Motor neuron (in vitro differentiated cells): Measurements from ENCODE around the gene TRPV3. TPM values are rescaled to one million over a fixed set of nuclear protein-coding genes. Genes with fewer than 3 reads are reported as not detected.

ENCODE experiments used
- ATAC-seq, 8 experiments: fragments of 200-7000 bp; cut with Tn5 transposase; replicated peaks in 6 of 8; 2 replicates each; pipeline ENCODE4 v1.8.0; 2021; ENCODE audit warnings: mild to moderate bottlenecking in 8 of 8, moderate library complexity in 8 of 8
- H3K27ac ChIP-seq, 2 donors: fragments of 250-450 bp; sonication (Bioruptor Pico); 2 replicates each; pipeline ENCODE4 v1.9.0; 2021; ENCODE audit warnings: antibody characterized with exemption in 2 of 2, mild to moderate bottlenecking in 2 of 2, moderate library complexity in 1 of 2
- H3K4me1 ChIP-seq, 2 donors: fragments of 250-450 bp; sonication (Bioruptor Pico); replicated peaks in 1 of 2; 2 replicates each; pipeline ENCODE4 v1.6.1; 2021; ENCODE audit warnings: antibody characterized with exemption in 2 of 2, mild to moderate bottlenecking in 2 of 2, moderate library complexity in 1 of 2
- H3K4me3 ChIP-seq, 5 donors: fragments of 250-450 bp; sonication (Bioruptor Pico); 2 replicates each; pipeline ENCODE4 v1.9.0; 2021; ENCODE audit warnings: antibody characterized with exemption in 5 of 5, mild to moderate bottlenecking in 5 of 5, moderate library complexity in 4 of 5
- WGBS, 10 experiments: fragments of 450-650 bp; shearing (Covaris generic); methylation state at CpG; one replicate each; pipeline ENCODE4 v1.0.0; 2022; 5-methylcytosine and 5-hydroxymethylcytosine counted together
- in situ Hi-C, 9 experiments: fragments of 400-800 bp; cut with MboI; loops; one replicate each; pipeline ENCODE4 v1.15.0; 2021; ENCODE audit warnings: low sequenced_read_pairs in 9 of 9, low pct_unique_long_range_greater_than_20kb in 2 of 9; ENCODE audit not compliant: unreplicated experiment in 9 of 9
- total RNA-seq, 8 experiments: library from RNA; unstranded; fragments of 300-600 nt; gene quantifications; 2 replicates each; pipeline versions ENCODE4 v1.2.3 to v1.2.4, GENCODE V29; 2022

TRPV3 gene
- total RNA-seq, 8 experiments from 2014 or later = 0.11 to 3.2 (median 1.2) TPM

DNA sequence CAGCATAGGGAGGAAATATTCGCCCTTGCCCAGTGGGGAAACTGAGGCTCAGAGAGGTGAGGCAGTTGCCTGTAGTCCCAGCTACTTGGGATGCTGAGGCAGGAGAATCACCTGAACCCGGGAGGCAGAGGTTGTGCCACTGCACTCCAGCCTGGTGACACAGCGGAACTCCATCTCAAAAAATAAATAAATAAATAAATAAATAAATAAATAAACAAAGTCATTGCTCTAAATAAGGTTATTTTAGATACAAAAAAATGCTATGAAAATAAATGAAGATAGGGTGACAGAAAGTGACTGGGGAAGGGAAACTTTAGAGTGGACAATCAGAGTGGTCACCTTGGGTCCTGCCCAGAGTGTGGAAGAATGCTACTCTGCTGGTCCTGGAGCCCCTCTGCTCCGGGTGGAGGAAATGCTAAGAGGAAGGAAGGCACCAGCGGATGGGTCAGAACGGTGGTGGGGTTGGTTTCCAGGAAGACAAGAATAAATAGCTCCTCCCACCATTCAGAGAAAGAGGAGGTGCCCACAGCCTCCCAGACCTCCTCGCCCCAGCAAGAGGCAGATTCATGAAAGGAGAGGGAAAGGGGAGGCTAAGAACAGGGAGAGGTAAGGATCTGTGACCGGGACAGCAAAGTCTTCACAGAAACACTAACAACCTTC lies 17.6 kb downstream of the TRPV3 start:
- no peak overlapping the region for H3K27ac ChIP-seq
- 56 to 90% (median 71%) methylated on average over 1 to 8 of the region's 8 CpGs for WGBS, 10 experiments
- ATAC-seq = no peak
- in situ Hi-C loops = no loop called here
- no peaks in the 10 kb centered on the region for H3K4me1 ChIP-seq
- H3K4me3 ChIP-seq = no peak overlapping the region

DNA sequence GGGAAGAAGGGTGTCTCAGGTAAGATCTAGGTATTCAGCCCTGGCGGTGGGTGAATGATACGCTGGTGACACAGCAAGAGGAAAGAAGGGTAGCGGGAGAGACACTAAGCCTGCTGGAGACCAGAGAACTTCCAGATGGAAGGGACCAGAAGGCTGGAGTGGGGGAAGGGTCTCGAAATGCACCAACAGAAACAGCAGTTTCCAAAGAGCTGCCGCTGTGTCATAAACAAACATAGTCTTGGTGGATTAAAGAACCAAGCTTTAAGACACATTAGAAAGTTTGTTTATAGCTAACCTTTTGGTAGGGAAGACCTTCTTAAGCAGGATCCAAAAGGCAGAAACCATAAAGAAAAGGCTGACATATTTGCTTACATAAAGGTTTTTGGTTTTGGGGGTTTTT lies 20.9 kb downstream of the TRPV3 start:
- Histone ChIP-seq H3K4me3 (no peak overlapping the region), H3K27ac (no peak overlapping the region), H3K4me1 (no peaks in the 10 kb centered on the region)
- in situ Hi-C loops = no loop called here
- no peak for ATAC-seq
- WGBS, 10 experiments = 43 to 100% (median 91%) methylated on average over 1 to 5 of the region's 5 CpGs; no CpG with 5 or more reads in 1 of the 10 experiments

GRCh38 chr17:3535253-3535995 lies 22.2 kb downstream of the TRPV3 start:
- Histone ChIP-seq H3K4me3 (peak overlapping the region; percentile 16 to 38 (median 22)), H3K27ac (no peak overlapping the region), H3K4me1 (peaks cover 0 to 1% of the 10 kb centered on the region in 2 donors)
- WGBS, 10 experiments = 0% methylated on average over 4 of the region's 44 CpGs; no CpG with 5 or more reads in 9 of the 10 experiments
- in situ Hi-C loops = no loop called here
- peak; percentile 68 to 94 (median 88) for ATAC-seq

- WGBS, 10 experiments = no CpG with 5 or more reads among the region's 3 CpGs
- ATAC-seq = peak; percentile 32 to 62 (median 36)
- H3K4me3 ChIP-seq = no peak overlapping the region
- H3K4me1 ChIP-seq = peaks cover 4 to 7% of the 10 kb centered on the region in 2 donors
- in situ Hi-C loops = no loop called here
- H3K27ac ChIP-seq = no peak overlapping the region
These were observed 22.7 kb downstream of the TRPV3 start for GRCh38 chr17:3534881-3535252.

DNA sequence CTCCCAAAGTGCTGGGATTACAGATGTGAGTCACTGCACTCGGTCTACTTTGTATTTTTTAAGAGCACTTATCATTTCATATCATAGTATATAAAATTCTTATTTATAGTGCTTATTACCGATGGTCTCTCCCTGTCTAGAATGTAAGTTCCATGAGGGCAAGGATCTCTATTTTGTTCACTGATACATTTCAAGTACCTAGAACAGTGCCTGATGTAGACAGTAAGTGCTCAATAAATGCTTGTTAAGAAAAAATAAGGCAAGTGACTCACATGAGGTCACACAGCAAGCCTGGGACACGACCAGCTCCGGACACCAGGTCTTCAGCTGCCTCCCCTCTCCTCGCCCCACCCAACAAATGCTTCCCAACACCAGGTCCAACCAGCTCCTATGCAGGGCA lies 23.9 kb downstream of the TRPV3 start:
- WGBS, 10 experiments = 87 to 100% (median 100%) methylated on average over 1 to 4 of the region's 5 CpGs; no CpG with 5 or more reads in 6 of the 10 experiments

DNA sequence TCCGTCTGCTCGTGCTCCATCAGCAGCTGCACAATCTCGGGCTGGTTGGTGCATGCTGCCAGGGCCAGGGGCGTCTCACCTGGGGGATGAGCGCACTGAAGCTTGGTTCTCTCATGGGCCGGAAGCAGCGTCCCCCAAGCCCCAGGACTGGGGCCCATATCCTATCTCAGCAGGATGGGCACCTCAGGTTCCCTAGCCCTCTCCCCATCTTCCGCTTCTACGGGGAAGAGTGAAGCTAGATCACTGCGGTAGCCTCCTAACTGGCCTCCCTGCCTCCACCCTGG lies 24.8 kb downstream of the TRPV3 start:
- peaks cover 17 to 19% of the 10 kb centered on the region in 2 donors for H3K4me1 ChIP-seq
- in situ Hi-C loops = no loop called here
- no peak overlapping the region for H3K27ac ChIP-seq
- ATAC-seq = no peak
- 80 to 100% (median 94%) methylated on average over 1 to 6 of the region's 10 CpGs; no CpG with 5 or more reads in 4 of the 10 experiments for WGBS, 10 experiments
- H3K4me3 ChIP-seq = no peak overlapping the region

More for the DNA sequence above, 23.9 kb downstream of the TRPV3 start:
- H3K4me3 ChIP-seq = no peak overlapping the region
- in situ Hi-C loops = no loop called here
- H3K27ac ChIP-seq = no peak overlapping the region
- no peak for ATAC-seq
- peaks cover 13 to 14% of the 10 kb centered on the region in 2 donors for H3K4me1 ChIP-seq

DNA sequence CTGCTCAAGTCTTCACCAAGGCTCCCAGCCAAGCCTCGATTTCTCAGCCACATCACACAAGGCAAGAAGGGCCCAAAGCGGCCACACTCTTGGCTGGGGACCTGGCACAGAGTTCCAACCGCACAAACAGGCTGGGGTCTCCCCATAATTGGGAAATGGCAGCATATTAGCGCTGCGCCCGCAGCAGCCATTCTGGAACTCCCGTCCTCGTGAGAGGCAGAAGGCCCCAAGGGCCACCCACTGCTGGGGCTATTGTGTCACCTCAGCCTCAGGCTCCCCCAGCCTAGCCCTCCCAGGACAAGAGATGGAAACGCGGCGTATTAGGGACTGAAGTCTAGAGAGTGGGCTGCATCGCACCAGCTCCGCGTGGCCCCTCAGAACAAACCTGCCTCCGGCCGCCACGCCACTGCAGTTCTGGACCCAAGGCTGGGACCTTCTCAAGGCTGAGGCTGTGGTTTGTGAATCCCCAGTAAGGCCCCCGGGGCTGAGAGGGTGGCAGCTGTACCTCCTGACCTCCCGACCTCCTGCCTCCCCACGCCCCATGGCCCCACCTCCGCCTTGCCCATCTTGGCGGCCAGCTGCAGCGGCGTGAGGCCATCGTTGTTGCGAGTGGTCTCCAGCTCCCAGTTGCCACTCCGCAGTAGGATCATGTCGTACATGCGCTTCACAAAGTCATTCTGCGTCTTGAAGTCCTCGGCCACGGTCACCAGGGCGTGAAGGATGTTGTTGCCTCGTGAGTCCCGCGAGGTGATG lies 25.3 kb downstream of the TRPV3 start:
- 20 to 100% (median 94%) methylated on average over 1 to 30 of the region's 36 CpGs; no CpG with 5 or more reads in 5 of the 10 experiments for WGBS, 10 experiments
- in situ Hi-C loops = no loop called here
- H3K4me3 ChIP-seq = no peak overlapping the region
- H3K27ac ChIP-seq = no peak overlapping the region
- no peak for ATAC-seq
- H3K4me1 ChIP-seq = peaks cover 17 to 19% of the 10 kb centered on the region in 2 donors

DNA sequence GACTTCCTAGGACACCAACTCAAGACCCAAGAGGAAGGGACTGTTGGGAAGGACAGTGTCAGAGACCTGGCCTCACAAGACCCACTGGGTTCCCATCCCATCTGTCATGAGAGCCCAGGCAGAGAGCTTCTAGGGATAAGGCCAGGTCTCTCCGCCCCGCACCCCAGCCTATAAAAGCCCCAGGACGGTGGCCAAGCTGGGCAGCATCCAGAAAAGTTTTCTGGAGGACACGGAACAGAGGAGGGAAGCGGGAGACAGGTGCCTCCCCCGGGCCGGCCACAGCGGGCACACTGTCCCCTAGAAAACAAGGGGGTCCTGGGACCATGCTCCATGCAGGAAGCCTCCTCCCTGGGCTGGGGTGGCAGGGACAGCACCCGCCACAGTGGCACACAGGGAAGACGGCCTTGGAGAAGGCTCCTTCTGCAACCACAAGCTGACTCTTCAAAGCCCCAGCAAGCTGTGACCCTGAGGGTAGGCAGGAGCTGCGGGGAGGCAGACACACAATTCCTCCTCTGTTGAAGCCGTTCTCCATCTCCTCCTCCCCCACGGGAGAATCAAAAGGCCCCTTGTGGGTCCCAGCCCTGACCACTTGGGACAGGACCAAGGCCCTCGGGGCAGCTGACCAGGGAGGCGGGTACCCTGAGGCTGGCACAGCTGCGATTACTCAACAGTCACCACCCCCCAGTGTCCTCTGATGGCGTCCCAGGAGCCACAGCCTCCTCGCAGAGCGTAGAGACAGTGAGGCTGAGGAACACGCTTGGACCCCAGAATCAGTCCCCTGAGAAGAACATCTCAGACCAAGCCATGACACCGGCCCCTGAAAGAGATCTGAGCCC lies 26.1 kb downstream of the TRPV3 start:
- WGBS, 10 experiments = 78 to 98% (median 80%) methylated on average over 1 to 10 of the region's 21 CpGs; no CpG with 5 or more reads in 3 of the 10 experiments
- Histone ChIP-seq H3K27ac (no peak overlapping the region), H3K4me1 (peaks cover 17 to 19% of the 10 kb centered on the region in 2 donors), H3K4me3 (no peak overlapping the region)
- in situ Hi-C loops = no loop called here
- no peak for ATAC-seq

DNA sequence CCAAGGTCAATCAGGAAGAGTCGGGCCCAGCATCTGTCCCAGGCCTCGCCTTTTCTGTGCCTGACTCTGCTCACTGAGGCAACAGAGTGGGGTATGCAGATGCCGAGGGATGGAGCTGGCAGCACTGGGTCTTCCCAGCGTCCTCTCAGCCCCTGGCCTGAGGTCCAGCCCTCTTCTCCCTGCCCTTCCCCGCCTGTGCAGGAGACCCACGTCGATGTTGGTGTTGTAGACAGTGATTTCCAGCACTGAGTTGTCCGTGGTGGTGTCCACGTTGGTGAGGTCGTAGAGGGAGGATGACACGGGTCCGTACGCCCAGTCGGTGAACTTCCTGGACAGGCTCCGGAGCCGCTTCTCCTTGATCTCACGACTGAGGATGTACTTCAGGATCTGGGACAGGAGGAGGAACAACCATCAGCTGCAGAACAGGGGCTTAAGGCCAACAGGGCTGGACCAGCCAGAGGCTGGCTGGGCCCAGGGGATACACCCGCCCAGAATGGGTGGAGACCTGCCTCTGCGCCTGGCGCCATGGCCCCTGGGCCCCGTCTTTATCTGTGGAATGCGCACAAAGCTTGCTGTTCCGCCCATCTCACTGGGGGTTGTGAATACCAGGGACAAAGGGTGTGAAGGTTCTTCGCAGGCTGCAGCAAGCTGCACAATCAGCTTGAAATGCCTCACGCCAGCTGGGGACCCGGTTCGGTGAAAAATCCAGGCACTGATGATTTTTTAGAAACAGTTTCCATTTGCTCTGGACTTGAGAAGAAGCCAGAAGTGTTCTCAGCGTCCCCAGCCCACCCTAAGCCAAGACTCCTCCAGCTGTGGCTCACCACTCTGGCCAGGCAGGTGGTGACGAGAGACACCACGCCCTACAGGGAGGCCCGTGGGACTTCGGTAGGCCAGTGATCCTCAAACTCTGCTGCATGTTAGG lies 27.5 kb downstream of the TRPV3 start:
- peaks cover 17 to 19% of the 10 kb centered on the region in 2 donors for H3K4me1 ChIP-seq
- 11 to 100% (median 86%) methylated on average over 1 to 9 of the region's 32 CpGs; no CpG with 5 or more reads in 4 of the 10 experiments for WGBS, 10 experiments
- H3K4me3 ChIP-seq = no peak overlapping the region
- peak overlapping the region in 1 of 2 donors; percentile 1 for H3K27ac ChIP-seq
- peak; percentile 57 to 93 (median 73) for ATAC-seq
- in situ Hi-C loops = no loop called here

DNA sequence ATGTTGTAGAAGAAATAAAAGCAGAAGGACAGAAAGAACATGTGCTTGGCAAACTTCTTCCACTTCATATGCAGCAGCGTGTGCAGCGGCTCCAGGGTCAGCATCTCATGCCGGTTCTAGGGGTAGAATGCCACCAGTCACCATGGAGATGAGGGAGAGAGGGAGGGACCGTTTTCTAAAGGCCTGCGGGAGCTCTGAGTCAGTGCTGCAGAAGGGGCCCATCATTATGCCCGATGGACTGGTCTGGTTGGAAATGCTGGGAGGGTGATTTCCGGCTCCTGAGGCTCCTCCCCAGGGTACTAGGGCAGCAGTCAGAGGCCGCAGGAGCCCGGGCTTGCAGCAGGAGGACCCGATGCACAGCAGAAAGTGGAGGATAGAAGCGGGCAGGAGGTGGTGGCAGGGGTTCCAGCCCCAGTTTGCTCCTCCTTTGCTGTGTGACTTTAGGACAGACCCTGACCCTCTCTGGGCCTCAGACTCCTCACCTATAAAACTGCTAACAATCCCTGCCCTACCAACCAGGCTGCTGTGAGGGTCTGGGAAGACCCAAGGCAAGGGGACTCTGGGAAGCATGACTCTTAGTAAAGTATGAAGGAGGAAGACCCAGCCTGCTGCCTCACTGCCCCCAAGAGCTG lies 28.6 kb downstream of the TRPV3 start:
- Histone ChIP-seq H3K4me1 (peaks cover 17 to 19% of the 10 kb centered on the region in 2 donors), H3K27ac (no peak overlapping the region), H3K4me3 (no peak overlapping the region)
- peak in 6 of 8 experiments; percentile 35 to 88 (median 82) for ATAC-seq
- WGBS, 10 experiments = 9 to 73% methylated on average over 3 to 4 of the region's 11 CpGs; no CpG with 5 or more reads in 8 of the 10 experiments
- in situ Hi-C loops = no loop called here

DNA sequence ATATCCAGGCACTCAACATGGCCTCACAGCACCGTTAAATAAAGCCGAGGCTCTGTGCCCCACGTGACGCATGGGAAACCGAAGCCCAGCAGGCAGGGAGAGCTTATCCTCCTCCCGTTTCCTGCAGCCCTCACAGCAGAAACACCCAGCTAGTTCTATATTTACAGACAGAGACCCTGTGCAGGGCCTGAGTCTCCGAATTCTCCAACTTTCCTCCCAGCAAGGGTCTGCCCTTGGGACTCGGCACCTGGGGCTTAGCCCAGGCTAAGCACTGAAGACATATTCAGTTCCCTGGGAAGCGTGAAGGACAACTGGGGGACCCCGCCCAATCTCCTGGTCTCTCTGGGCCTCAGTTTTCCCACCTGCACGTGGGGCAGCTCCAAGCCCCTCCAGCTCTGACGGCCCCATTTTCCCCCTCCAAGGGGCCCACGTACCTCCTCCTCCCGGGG lies 29.2 kb downstream of the TRPV3 start:
- 40 to 87% (median 74%) methylated on average over 1 to 6 of the region's 14 CpGs; no CpG with 5 or more reads in 5 of the 10 experiments for WGBS, 10 experiments
- Histone ChIP-seq H3K4me3 (no peak overlapping the region), H3K4me1 (peaks cover 17 to 19% of the 10 kb centered on the region in 2 donors), H3K27ac (no peak overlapping the region)
- no peak for ATAC-seq
- in situ Hi-C loops = no loop called here
